GM18508 (cell line): ENCODE results near the gene DSE.

Experiments used
- ATAC-seq: cut with Tn5 transposase; IDR thresholded peaks from one replicate; pipeline ENCODE4 v1.9.1; 2021; ENCODE audit warnings: moderate number of reproducible peaks; ENCODE audit not compliant: insufficient read depth, unreplicated experiment

Gene DSE

GRCh38 chr6:116385459-116385802 is 14.7 kb downstream of the DSE start:
- ATAC-seq = no peak

DNA sequence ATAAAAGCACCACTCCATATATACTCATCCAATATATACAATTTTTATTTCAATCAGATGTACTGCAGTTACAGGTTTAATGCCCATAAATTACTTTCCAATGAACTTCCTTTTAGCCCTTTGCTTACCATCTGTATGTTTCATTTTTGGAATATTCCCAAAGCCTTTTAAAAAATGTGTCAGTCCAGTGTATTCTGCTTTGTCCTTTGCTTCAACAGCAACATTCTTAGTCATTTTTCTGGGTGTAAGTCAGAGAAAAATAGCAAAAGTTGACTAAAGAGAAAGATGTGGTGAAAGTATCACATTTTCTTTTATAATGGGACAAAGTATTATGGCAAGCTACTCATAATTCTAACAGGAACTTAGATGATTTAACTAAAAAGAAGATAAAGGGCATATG is 15.2 kb downstream of the DSE start:
- no peak for ATAC-seq

- ATAC-seq = no peak
These were observed 16.0 kb downstream of the DSE start for GRCh38 chr6:116386581-116387299.

DNA sequence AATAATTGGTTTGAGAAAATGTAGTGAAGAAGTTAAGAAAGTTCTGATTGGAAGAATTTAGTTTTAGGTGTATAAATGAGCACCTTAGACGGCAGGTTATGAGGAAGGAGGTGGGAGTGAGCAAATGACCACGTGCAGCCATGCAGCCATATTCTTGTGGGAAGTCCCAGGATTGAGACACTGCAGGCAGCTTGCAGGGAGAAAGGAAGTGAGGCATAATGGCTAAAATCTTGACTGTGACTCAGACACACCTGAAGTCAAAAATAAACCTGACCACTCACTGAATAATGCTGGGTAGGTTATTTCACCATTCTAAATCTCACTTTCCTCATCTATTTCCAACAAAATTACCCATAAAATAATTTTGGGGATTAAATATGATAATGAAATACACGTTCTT is 16.6 kb downstream of the DSE start:
- ATAC-seq = peak; percentile 48

GRCh38 chr6:116388924-116389323 is 18.2 kb downstream of the DSE start:
- ATAC-seq = no peak

- no peak for ATAC-seq
These were observed 18.6 kb downstream of the DSE start for GRCh38 chr6:116389357-116389756.

- ATAC-seq = peak; percentile 29
These were observed 19.8 kb downstream of the DSE start for GRCh38 chr6:116390581-116390980.

DNA sequence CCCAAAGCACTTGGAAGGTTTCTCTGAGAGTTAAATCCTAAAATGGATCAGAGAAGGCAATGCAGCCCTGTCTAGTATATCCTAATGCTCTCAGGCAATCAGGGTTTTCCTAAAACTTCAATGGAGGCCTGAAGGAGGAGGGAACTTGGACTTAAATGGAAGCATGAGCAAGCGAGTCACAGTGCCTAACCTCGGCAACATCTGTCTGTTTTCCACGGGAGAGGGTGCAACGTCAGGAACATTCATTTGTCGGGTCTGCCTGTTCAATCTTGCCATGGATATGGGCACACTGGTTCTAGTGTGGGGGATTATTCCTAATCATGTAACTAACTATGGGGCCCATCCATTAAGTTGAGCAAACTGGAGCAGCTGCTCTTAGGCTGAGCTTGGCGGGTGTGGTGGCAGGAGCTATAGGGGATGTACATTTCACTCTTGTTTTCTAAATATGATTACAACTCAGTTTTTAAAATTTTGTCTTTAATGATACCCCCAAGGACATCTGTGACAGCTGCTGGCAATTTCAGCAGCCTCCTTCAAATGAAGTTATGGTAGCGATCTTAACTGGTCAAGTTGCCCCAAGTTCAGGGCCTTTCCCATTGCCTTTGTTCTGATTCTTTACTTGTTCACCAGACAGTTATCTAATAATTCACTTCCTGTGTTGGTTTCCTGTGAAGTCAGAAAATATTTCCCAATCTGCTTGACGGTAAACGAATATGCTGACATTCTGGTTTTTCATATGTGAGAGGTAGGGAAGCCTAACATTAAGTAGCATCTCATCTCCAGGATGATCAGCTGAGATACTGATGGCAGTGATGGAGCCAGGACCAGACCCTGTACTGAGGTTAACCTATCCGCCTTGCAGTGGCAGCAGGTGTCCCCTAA is 21.6 kb downstream of the DSE start:
- ATAC-seq = peak; percentile 32

DNA sequence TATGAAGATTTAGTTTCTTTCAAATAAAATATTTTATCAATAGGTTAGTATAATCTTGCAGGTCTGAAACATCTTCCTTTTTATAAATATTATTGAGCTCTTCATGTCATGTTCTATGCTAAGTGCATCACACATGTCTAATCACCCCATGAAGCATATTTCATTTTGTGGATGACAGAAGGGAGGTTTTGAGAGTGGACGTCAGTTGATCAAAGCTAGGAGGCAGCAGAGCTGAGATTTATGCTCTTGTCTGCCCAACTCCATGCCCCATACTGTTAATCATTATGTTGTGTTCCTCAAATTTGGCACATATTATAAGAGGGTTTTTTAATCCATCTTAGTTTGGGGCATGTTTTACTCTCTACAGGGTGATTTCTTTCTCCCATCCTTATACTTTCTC is 22.7 kb downstream of the DSE start:
- no peak for ATAC-seq

- ATAC-seq = no peak
These were observed 24.9 kb downstream of the DSE start for GRCh38 chr6:116395647-116396046.

DNA sequence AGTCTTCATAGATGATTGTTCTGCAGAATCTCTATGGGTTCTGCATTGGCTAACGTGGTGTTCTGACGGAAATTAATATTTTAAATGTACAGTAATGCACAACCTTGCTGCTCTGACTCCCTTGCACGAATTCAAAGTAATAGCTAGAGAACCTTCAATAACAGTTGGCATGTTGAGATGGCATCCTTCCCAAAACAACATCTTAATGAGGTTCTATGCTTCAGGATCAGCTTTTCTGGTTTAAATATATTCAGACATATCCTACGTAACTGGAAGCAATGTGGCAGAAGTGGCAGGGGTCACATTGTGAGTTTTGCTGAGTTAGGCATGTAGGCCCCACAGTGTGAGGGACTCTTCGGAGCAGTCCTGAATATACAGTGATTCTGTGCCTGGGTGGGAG is 25.7 kb downstream of the DSE start:
- ATAC-seq = no peak

GRCh38 chr6:116397914-116398313 is 27.2 kb downstream of the DSE start:
- no peak for ATAC-seq

DNA sequence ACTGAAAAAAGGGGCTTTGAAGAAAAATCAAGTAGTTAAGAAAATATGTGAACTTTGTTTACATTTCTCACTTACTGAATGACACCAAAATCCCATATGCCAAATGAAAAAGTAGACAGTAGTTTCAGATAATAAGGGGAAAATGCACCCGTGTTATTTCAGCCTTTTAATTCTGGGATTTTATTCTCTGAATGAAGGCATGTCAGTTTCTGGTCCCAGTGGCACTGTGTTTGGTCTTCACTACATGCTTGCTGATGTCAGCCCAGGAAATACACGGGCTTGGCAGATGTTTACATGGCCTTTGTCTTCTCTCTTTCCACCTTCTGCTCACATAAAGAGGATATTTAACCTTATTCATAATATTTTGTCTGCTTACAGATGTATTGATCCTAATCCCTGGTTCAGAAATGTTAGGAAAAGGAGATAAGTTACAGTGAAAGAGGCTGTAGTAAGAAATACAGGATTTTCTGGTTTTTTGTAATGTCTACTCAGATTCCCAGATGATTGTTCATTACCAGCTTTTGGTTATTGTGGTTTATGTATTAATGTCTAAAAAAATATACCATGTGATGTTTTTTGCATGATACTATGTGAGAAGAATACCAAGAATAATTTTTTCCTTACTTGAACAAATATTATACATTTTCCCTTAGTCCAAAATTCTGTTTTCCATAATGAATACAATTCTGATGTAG is 27.7 kb downstream of the DSE start:
- no peak for ATAC-seq

DNA sequence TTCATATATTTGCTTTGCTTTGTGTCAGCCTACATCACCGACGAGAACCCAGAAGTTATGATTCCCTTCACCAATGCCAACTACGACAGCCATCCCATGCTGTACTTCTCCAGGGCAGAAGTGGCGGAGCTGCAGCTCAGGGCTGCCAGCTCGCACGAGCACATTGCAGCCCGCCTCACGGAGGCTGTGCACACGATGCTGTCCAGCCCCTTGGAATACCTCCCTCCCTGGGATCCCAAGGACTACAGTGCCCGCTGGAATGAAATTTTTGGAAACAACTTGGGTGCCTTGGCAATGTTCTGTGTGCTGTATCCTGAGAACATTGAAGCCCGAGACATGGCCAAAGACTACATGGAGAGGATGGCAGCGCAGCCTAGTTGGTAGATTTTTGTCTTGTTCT is 28.5 kb downstream of the DSE start:
- no peak for ATAC-seq

DNA sequence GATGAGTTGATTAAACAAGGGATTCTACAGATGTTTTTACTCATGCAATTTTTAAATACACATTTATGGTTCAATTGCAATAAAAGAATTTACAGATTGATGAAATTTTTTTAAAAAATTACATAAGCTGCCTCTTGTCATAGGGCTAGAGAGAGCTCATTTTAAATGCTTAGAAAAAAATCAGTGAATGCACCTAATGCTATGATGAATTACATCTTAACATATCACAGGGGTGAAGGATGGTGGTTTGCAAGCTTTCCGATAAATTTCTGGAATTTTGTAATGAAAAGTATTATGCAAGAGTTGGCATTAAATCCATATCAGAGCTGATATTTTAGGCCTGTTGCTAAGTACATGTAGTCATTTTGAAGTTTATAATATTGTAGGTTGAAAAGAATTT is 29.6 kb downstream of the DSE start:
- no peak for ATAC-seq

DNA sequence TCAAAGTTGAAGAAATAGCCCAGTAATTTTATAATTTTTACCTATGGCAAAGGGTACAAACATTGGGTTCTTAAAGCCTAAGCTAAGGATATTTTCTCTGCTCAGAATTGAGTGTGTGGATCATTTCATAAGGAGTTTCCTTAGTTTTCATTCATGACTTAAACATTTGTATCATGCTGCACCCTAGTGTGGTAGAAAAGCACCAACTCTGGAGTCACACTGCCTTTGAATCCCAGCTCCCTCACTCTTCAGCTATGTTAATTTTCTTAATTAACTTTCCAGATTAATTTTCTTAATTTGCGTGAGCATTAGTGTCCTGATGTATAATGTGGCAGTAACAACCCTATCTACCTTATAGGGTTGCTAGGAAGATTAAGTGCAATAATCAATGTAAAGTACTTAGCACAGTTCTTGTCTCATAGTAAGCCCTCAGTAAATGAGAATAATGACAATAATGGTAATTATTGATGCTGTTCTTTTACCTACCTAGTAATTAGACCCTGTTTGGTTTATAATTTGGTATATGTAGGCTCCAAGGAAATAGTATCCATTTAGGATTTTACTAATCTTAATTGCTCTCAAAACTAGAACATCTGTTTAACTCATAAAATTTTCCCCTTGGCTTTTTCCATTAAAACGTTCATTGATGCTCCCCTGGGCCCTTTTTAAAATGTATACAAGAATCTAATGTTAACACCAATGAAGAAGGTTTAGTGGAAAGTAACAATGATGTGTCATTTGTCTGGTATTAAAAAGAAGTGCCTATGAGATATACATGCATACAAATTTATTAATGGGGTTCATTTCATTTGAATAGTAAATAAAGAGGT is 31.6 kb downstream of the DSE start:
- no peak for ATAC-seq

DNA sequence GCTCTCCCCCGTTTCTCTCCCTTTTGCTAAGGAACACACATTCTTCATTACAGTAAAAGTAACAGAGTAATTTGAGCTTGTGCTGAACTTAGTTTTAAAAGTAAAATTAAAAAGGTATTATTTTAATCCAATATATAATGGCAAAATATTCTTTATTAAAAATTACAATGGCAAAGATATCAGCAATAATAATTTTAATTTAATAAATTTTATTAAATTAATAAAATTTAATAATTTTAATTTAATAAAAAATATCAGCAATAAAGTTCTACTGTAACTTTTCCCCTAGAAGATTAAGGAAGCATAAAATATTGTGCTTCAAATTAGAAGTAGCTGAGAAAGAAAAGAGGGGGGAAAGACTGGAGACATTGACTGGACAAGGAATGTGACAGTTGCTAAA is 32.5 kb downstream of the DSE start:
- ATAC-seq = no peak

- ATAC-seq = no peak
These were observed 33.9 kb downstream of the DSE start for GRCh38 chr6:116404696-116405095.

DNA sequence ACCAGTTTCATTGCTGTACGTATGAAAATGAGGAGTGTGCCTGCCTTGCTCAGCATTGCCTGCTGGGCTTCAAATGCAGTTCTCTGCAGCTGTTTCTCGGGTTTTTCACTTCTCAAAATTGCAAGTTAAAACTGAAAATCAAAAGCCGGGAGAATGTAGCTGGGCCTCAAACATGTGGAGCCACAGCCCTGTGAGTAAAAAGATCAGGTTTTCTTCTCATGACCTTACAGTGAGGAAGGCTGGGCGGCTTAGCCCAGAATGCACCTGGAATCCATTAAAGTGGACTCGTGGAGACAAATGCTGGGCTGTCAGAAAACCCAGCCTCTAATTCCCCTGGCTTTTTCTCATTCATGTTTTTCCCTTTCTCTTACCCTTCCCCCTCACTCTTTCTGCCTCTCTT is 34.4 kb downstream of the DSE start:
- peak; percentile 51 for ATAC-seq

DNA sequence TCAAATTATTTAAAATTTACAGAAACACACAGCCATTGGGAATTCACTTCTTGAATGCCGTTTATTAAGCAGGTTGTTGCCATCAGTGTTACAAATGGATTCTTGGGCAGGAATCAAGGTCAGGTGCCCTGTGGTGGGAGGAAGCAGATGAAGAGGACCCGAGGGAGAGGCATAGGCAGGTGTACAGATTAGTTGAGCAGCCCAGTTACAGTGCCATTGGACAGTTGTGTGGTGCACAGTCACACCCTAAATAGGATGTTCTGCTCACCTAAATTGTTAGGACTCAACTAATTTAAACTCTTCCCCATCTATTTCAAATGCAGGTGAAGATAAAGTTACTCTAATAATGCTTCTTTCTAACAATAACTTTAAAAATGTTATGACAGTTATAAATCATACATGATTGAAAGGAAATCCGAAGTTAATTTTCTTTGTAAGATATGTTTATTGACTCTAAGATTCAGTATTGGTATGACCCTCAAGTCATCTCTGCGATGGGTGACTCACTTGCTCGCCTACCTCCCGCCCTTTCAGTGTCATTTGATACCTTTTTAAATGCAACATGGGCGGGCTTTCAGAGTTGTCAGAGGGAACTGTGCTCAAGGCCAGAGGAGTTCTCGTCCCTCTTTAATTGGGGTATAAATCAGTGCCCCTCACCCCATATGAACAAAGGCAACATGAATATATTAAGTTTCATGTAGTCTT is 35.1 kb downstream of the DSE start:
- ATAC-seq = no peak
